ENCODE data around the gene DAND5.

Gene DAND5

DNA sequence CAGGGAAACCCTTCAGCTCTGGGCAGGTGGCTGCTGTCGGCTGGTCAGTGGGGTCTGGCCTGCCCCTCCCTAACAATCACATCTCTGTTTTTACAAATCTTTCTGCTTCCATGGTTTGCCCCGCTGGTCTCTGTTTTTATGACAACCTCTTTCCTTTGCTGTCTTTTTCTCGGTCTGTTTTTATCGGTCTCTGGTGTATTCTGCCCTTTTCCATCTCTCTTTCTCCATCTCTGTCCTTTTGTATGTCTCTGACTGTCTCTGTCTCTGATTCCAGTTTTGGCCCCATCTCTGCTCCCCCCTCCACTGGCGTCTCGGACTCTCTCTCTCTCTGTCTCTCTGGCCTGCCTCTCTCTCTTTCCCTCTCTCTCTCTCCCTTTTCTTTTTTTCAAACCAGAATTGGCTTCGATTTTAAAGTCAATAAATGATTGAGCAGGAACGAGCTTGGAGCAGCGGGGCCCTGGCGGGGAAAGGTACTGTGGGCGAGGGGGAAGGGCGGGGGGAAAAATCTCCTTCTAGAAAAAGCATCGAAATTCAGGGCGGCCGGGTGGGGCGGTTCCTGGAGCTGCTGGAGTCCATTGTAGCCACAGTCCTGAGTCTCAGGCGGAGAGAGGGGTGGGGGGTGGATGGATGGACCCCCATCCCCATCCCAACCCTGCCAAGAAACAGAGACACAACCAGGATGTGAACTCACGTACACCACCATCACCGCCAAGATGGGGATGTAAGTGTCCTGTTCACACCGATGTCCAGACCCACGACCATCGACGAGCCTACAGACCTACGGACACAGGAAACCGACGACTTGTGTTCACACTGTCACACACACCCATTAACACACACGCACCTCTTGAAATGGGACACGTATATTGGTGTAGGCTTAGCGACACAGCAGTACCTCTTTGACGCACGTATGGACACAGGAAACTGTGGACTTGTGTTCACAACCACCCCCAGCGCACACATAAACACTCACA is 28.9 kb downstream of the DAND5 start:
- Mint-ChIP-seq H3K27me3 (peaks cover 41% of the 10 kb centered on the region), H3K36me3 (ENCODE audit: low read depth) (peaks cover 4% of the 10 kb centered on the region), H3K27ac (no peak overlapping the region), H3K9me3 (no peaks in the 10 kb centered on the region), H3K4me1 (ENCODE audit: low read depth) (peaks cover 12% of the 10 kb centered on the region), H3K4me3 (no peak overlapping the region)
- intact Hi-C loops (cut with micrococcal nuclease), result no loop called here

DNA sequence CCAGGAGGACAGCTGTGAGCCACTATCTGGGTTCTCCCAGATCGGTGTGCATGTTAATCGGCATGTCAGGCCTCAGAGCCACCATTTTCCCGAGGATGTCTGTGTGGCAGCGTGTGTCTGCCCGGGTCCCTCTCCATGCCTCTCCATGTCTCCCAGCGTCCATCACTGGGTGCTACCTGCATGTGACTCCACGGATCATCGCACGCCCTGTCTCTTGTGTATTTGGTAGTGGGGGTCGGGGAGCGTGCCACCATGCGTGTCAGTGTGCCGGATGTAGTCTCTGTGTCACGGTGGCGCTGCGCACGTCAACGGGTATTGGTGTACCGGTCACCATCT is 31.8 kb downstream of the DAND5 start:
- H3K27ac Mint-ChIP-seq, result no peak overlapping the region
- peaks cover 19% of the 10 kb centered on the region for H3K27me3 Mint-ChIP-seq
- H3K36me3 Mint-ChIP-seq (ENCODE audit: low read depth), result no peaks in the 10 kb centered on the region
- intact Hi-C loops (cut with micrococcal nuclease), result no loop called here
- H3K4me1 Mint-ChIP-seq (ENCODE audit: low read depth), result peaks cover 2% of the 10 kb centered on the region
- H3K9me3 Mint-ChIP-seq, result no peaks in the 10 kb centered on the region
- H3K4me3 Mint-ChIP-seq, result no peak overlapping the region

DNA sequence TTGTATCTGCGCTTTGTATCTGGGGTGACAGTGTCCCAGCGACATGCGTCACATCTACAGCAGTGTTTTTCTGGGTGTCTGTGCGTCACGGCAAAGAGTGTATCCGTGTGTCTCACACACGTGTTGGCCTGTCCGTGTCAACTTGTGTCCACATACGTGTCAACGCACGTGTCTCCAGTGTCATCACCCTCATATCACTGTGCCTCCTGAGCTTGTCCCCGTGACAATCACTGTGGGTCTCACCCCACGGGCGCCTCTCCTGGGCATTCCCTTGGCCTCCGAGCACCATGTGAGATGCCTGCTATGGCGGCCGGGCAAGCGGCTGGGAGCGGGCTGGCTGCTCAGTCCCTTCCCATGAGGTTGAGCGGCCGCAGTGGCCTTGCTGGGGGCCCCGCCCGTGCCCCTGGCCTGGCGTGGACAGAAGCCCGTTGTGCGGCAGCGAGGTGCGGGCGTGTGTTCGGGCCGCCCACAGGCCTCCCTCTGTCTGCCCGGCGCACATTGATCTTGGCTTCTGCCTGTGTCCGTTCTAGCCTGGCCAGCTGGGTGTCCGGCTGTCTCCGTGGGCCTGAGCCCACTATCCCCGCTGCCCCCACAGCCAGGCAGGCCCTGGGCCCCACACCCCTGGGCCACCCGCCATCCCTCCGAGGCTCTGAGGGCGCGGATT is 32.3 kb downstream of the DAND5 start:
- Mint-ChIP-seq H3K9me3 (no peaks in the 10 kb centered on the region), H3K36me3 (ENCODE audit: low read depth) (no peaks in the 10 kb centered on the region), H3K4me3 (no peak overlapping the region), H3K27me3 (peaks cover 16% of the 10 kb centered on the region), H3K27ac (no peak overlapping the region), H3K4me1 (ENCODE audit: low read depth) (no peaks in the 10 kb centered on the region)
- intact Hi-C loops (cut with micrococcal nuclease), result no loop called here

GRCh38 chr19:13002166-13002898 is 33.0 kb downstream of the DAND5 start:
- Mint-ChIP-seq H3K4me1 (ENCODE audit: low read depth) (no peaks in the 10 kb centered on the region), H3K4me3 (no peak overlapping the region), H3K27me3 (peaks cover 9% of the 10 kb centered on the region), H3K27ac (no peak overlapping the region), H3K36me3 (ENCODE audit: low read depth) (no peaks in the 10 kb centered on the region), H3K9me3 (no peaks in the 10 kb centered on the region)
- intact Hi-C loops (cut with micrococcal nuclease), result no loop called here

GRCh38 chr19:13003081-13003480 is 33.7 kb downstream of the DAND5 start:
- no peak overlapping the region for H3K4me3 Mint-ChIP-seq
- peaks cover 3% of the 10 kb centered on the region for H3K27me3 Mint-ChIP-seq
- intact Hi-C loops (cut with micrococcal nuclease), result no loop called here
- no peaks in the 10 kb centered on the region for H3K9me3 Mint-ChIP-seq
- H3K36me3 Mint-ChIP-seq (ENCODE audit: low read depth), result no peaks in the 10 kb centered on the region
- no peaks in the 10 kb centered on the region for H3K4me1 Mint-ChIP-seq (ENCODE audit: low read depth)
- no peak overlapping the region for H3K27ac Mint-ChIP-seq

GRCh38 chr19:13004273-13004672 is 34.9 kb downstream of the DAND5 start:
- H3K36me3 Mint-ChIP-seq (ENCODE audit: low read depth), result no peaks in the 10 kb centered on the region
- H3K27me3 Mint-ChIP-seq, result peaks cover 12% of the 10 kb centered on the region
- intact Hi-C loops (cut with micrococcal nuclease), result no loop called here
- no peak overlapping the region for H3K27ac Mint-ChIP-seq
- H3K9me3 Mint-ChIP-seq, result no peaks in the 10 kb centered on the region
- no peak overlapping the region for H3K4me3 Mint-ChIP-seq
- no peaks in the 10 kb centered on the region for H3K4me1 Mint-ChIP-seq (ENCODE audit: low read depth)

DNA sequence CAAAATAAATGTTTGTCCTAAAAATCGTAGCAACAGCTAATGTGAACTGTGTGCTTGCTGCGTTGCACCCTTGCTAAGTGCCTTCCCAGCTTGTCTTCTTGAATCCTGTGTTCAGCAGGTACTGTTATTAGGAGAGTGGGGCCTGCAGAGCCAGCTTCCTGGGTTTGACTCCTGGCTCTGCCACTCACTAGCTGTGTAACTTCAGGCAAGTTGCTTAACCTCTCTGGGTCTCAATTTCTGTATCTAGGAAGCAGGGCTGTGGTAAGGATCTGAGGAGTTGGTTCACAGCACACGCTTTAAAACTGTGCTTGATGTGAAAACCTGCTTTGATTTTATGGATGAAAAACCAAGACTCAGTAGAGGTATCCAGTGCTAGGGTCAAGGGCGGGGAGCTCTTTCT is 35.9 kb downstream of the DAND5 start:
- Mint-ChIP-seq H3K4me3 (no peak overlapping the region), H3K36me3 (ENCODE audit: low read depth) (no peaks in the 10 kb centered on the region), H3K4me1 (ENCODE audit: low read depth) (peaks cover 1% of the 10 kb centered on the region), H3K9me3 (no peaks in the 10 kb centered on the region), H3K27ac (no peak overlapping the region), H3K27me3 (peaks cover 20% of the 10 kb centered on the region)
- intact Hi-C loops (cut with micrococcal nuclease), result no loop called here

- no peaks in the 10 kb centered on the region for H3K36me3 Mint-ChIP-seq (ENCODE audit: low read depth)
- H3K27me3 Mint-ChIP-seq, result peaks cover 26% of the 10 kb centered on the region
- intact Hi-C loops (cut with micrococcal nuclease), result no loop called here
- H3K27ac Mint-ChIP-seq, result no peak overlapping the region
- H3K9me3 Mint-ChIP-seq, result no peaks in the 10 kb centered on the region
- H3K4me3 Mint-ChIP-seq, result no peak overlapping the region
- peaks cover 4% of the 10 kb centered on the region for H3K4me1 Mint-ChIP-seq (ENCODE audit: low read depth)
These were observed 36.5 kb downstream of the DAND5 start for GRCh38 chr19:13005861-13006370.

GRCh38 chr19:13006431-13007281 is 37.3 kb downstream of the DAND5 start:
- Mint-ChIP-seq H3K27ac (no peak overlapping the region), H3K4me3 (no peak overlapping the region), H3K27me3 (peaks cover 34% of the 10 kb centered on the region), H3K4me1 (ENCODE audit: low read depth) (peaks cover 4% of the 10 kb centered on the region), H3K9me3 (no peaks in the 10 kb centered on the region), H3K36me3 (ENCODE audit: low read depth) (no peaks in the 10 kb centered on the region)
- intact Hi-C loops (cut with micrococcal nuclease), result no loop called here

DNA sequence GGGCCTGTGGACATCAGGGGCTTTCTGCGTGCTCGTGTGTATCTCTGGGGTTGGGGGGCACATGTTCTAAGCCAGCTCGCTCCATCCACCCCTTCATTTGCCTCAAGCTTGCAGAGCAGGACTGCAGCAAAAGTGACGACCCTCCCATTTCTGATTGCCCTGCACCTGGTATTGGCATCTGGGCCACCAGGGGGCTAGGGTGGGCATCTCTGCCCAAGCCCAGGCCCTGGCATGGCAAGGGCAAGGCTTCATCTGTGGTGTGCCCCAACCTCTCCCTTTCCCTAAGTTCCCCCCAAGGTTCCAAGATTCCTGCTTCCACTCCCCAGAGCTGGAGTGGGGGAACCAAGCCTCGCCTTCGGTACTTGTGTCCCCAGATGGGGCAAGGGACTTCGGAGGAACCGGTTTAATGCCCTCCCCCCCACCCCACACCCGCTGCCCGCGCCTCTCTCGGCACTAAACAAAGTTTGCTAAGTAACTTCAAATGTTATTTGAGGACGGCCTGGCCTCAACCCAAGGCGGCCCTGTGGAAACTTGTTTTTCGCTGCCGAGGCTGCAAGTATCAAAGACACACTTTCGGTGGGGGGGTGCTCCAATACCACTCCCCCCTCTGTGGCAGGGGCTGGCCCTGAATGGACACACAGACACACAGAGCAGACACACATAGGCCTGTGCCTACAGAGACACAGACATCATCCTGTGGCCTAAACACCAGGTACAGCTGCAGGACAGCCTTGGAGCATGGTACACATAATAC is 38.1 kb downstream of the DAND5 start:
- Mint-ChIP-seq H3K4me3 (no peak overlapping the region), H3K27ac (no peak overlapping the region), H3K36me3 (ENCODE audit: low read depth) (no peaks in the 10 kb centered on the region), H3K4me1 (ENCODE audit: low read depth) (peaks cover 7% of the 10 kb centered on the region), H3K27me3 (peaks cover 40% of the 10 kb centered on the region), H3K9me3 (no peaks in the 10 kb centered on the region)
- intact Hi-C loops (cut with micrococcal nuclease), result no loop called here

GRCh38 chr19:13008926-13009787 is 39.8 kb downstream of the DAND5 start:
- Mint-ChIP-seq H3K36me3 (ENCODE audit: low read depth) (no peaks in the 10 kb centered on the region), H3K4me1 (ENCODE audit: low read depth) (peaks cover 24% of the 10 kb centered on the region), H3K4me3 (no peak overlapping the region), H3K9me3 (no peaks in the 10 kb centered on the region), H3K27me3 (peaks cover 56% of the 10 kb centered on the region), H3K27ac (no peak overlapping the region)
- intact Hi-C loops (cut with micrococcal nuclease), result no loop called here
